Lung (tissue), 12 donors: ENCODE results near the gene RPL18. TPM values are rescaled to one million over a fixed set of nuclear protein-coding genes. Genes with fewer than 3 reads are reported as not detected.
"Not testable (repeated sequence)": the region's sequence is repeated elsewhere in the genome, so short reads cannot be mapped to it uniquely, and the experiment has no call there.

Source experiments
- ATAC-seq: fragments of 200-7000 bp; cut with Tn5 transposase; one replicate; pipeline ENCODE4 v1.9.1; 2020; ENCODE audit warnings: moderate number of reproducible peaks; ENCODE audit not compliant: insufficient read depth, low FRiP score
- DNase-seq, 3 donors: peaks; one replicate each; pipeline ENCODE4 v3.0.0-alpha.2; 2013 to 2017
- H3K27ac ChIP-seq, 2 donors: one replicate each; pipeline ENCODE4 v1.5.1; 2013; ENCODE audit warnings: mild to moderate bottlenecking in 2 of 2, moderate library complexity in 2 of 2, control low read depth in 1 of 2, inconsistent platforms in 1 of 2, low read depth in 1 of 2, low read length in 1 of 2
- H3K27me3 ChIP-seq, 3 donors: one replicate each; pipeline ENCODE4 v1.5.1; 2013; ENCODE audit warnings: low read length in 2 of 3; ENCODE audit not compliant: control insufficient read depth in 3 of 3, insufficient read depth in 3 of 3
- H3K36me3 ChIP-seq, 4 donors: one replicate each; pipeline ENCODE4 v1.5.1; 2013; ENCODE audit warnings: low read length in 4 of 4, mild to moderate bottlenecking in 1 of 4, moderate library complexity in 1 of 4; ENCODE audit not compliant: control insufficient read depth in 4 of 4, insufficient read depth in 4 of 4
- H3K4me1 ChIP-seq, 5 donors: one replicate each; pipeline ENCODE4 v1.5.1; 2013; ENCODE audit warnings: low read length in 5 of 5, mild to moderate bottlenecking in 2 of 5, moderate library complexity in 1 of 5; ENCODE audit not compliant: control insufficient read depth in 5 of 5, insufficient read depth in 5 of 5
- H3K4me3 ChIP-seq: one replicate; pipeline ENCODE4 v1.5.1; 2013; ENCODE audit warnings: mild to moderate bottlenecking, control low read depth, moderate library complexity
- H3K9ac ChIP-seq, 2 donors: one replicate each; pipeline ENCODE4 v1.5.1; 2013; ENCODE audit warnings: low read length in 2 of 2, control low read depth in 1 of 2; ENCODE audit not compliant: insufficient read depth in 1 of 2
- H3K9me3 ChIP-seq, 4 donors: one replicate each; pipeline ENCODE4 v1.5.1; 2013; ENCODE audit warnings: low read length in 3 of 4, mild to moderate bottlenecking in 1 of 4, moderate library complexity in 1 of 4; ENCODE audit not compliant: control insufficient read depth in 4 of 4, insufficient read depth in 3 of 4
- CTCF ChIP-seq: IDR thresholded peaks from 2 replicates; pipeline ENCODE4 v1.5.1; 2012; ENCODE audit warnings: mild to moderate bottlenecking; ENCODE audit errors: control extremely low read depth, extremely low read depth
- WGBS, 2 donors: extraction: QIAGEN DNeasy Blood & Tissue Kit; methylation state at CpG; one replicate each; pipeline ENCODE4 v1.1.7; 2013; 5-methylcytosine and 5-hydroxymethylcytosine counted together
- polyA plus RNA-seq, 2 donors: library from polyadenylated mRNA; stranded (reverse); fragments of 200-250 nt; gene quantifications; one replicate each; pipeline ENCODE4 v1.2.1, GENCODE V29; 2013
- total RNA-seq, 2 donors: library from RNA; depleted of rRNA in 1 of 2; stranded (reverse); fragments of >200 nt in 1 of 2; gene quantifications; one replicate each; pipeline ENCODE4 v1.2.1, GENCODE V29; 2014 to 2021
- donor health status: control.
- donor health status: control.
- donor health status: Bipolar disorder and iron deficiency.
- donor health status: healthy.
- donor health status: DM: yes; HTN: yes; CAD: no.

RPL18 gene
- total and polyA plus RNA-seq, 4 donors: 1,019 to 3,542 (median 1,407) TPM

GRCh38 chr19:48660852-48661710 lies 42.1 kb upstream of the RPL18 start:
- 53 to 54% methylated on average over 35 of the region's 35 CpGs for WGBS, 2 donors
- H3K9ac ChIP-seq: no peak overlapping the region

GRCh38 chr19:48659768-48660167 lies 40.8 kb upstream of the RPL18 start:
- Histone ChIP-seq H3K27ac (no peak overlapping the region), H3K27me3 (no peaks in the 10 kb centered on the region), H3K9me3 (no peaks in the 10 kb centered on the region), H3K9ac (no peak overlapping the region), H3K4me1 (peaks cover 0 to 7% (median 0%) of the 10 kb centered on the region in 5 donors), H3K36me3 (no peaks in the 10 kb centered on the region), H3K4me3 (no peak overlapping the region)
- 71 to 79% methylated on average over 5 of the region's 5 CpGs for WGBS, 2 donors
- no peak for TF ChIP-seq CTCF
- DNase-seq: peak in 1 of 3 donors; percentile 11
- ATAC-seq: no peak

More at GRCh38 chr19:48660852-48661710, 42.1 kb upstream of the RPL18 start:
- no peak for TF ChIP-seq CTCF
- no peaks in the 10 kb centered on the region for H3K9me3 ChIP-seq
- peak overlapping the region in 1 of 2 donors; percentile 77 for H3K27ac ChIP-seq
- DNase-seq (peak; percentile 76 to 85 (median 83)), ATAC-seq (peak; percentile 84)
- peaks cover 0 to 7% (median 0%) of the 10 kb centered on the region in 5 donors for H3K4me1 ChIP-seq
- H3K36me3 ChIP-seq: no peaks in the 10 kb centered on the region
- H3K4me3 ChIP-seq: no peak overlapping the region
- no peaks in the 10 kb centered on the region for H3K27me3 ChIP-seq

GRCh38 chr19:48658483-48658882 lies 39.5 kb upstream of the RPL18 start:
- ATAC-seq: no peak
- 95 to 97% methylated on average over 6 of the region's 6 CpGs for WGBS, 2 donors
- no peaks in the 10 kb centered on the region for H3K36me3 ChIP-seq
- no peak for DNase-seq
- no peaks in the 10 kb centered on the region for H3K9me3 ChIP-seq
- no peaks in the 10 kb centered on the region for H3K27me3 ChIP-seq
- no peak overlapping the region for H3K27ac ChIP-seq
- H3K4me1 ChIP-seq: peaks cover 0 to 7% (median 0%) of the 10 kb centered on the region in 5 donors
- no peak overlapping the region for H3K9ac ChIP-seq
- TF ChIP-seq CTCF: no peak
- H3K4me3 ChIP-seq: no peak overlapping the region

- 94 to 97% methylated on average over 5 of the region's 5 CpGs for WGBS, 2 donors
- H3K9ac ChIP-seq, H3K36me3 ChIP-seq, DNase-seq, H3K4me1 ChIP-seq, H3K4me3 ChIP-seq, H3K27me3 ChIP-seq, H3K27ac ChIP-seq, ATAC-seq, H3K9me3 ChIP-seq: not testable (repeated sequence)
These were observed 38.9 kb upstream of the RPL18 start for GRCh38 chr19:48657828-48658227.
